ENCODE data around the gene ELOVL7. TPM values are rescaled to one million over a fixed set of nuclear protein-coding genes. Genes with fewer than 3 reads are reported as not detected.
"Not testable (repeated sequence)": the region's sequence is repeated elsewhere in the genome, so short reads cannot be mapped to it uniquely, and the experiment has no call there.

The ELOVL7 gene
- total RNA-seq, 1 experiment from 2014 or later: 1.2 TPM

- Histone ChIP-seq H3K79me2 (ENCODE audit: low read length) (no peaks in the 10 kb centered on the region), H3K9ac (ENCODE audit: low read length) (no peak overlapping the region), H3K4me2 (ENCODE audit: low read length) (no peak overlapping the region), H3K9me3 (ENCODE audit: low read length) (no peaks in the 10 kb centered on the region), H3K27me3 (ENCODE audit: low read length) (no peaks in the 10 kb centered on the region), H3K27ac (ENCODE audit: low read length) (no peak overlapping the region), H3K9me2 (replicated peaks; ENCODE audit: low read length) (no peaks in the 10 kb centered on the region), H2AFZ (ENCODE audit: low read length) (no peak overlapping the region), H3K36me3 (ENCODE audit: low read depth, low read length) (no peaks in the 10 kb centered on the region), H3F3A (ENCODE audit: low read length, unreplicated experiment) (no peaks in the 10 kb centered on the region), H3K4me1 (ENCODE audit: insufficient read depth, low read length) (no peaks in the 10 kb centered on the region), H3K4me3 (ENCODE audit: low read length) (no peak overlapping the region), H4K20me1 (ENCODE audit: low read length) (no peaks in the 10 kb centered on the region)
- CTCF ChIA-PET: interaction anchor here (0.7 kb wide), 1 partner anchor 8 kb away, joined by 3 read pairs; no protein-coding TSS in a partner anchor
- DNase-seq: no peak
- no peak for ATAC-seq
- POLR2A ChIA-PET (ENCODE audit: unreplicated experiment): no interaction called here
- TF ChIP-seq CTCF (conservative IDR thresholded peaks at IDR 0.05; ENCODE audit: low read depth, low read length) (no peak), EZH2 (IDR thresholded peaks at IDR 0.05; ENCODE audit: low read length, unreplicated experiment) (no peak), EZH2phosphoT487 (IDR thresholded peaks at IDR 0.05; ENCODE audit: borderline replicate concordance, low read length) (no peak)
- intact Hi-C loops (cut with micrococcal nuclease): no loop called here
- no TSS peak for BruUV-seq (replicated peaks)
Observed at GRCh38 chr5:60712950-60713349, 131.1 kb downstream of the ELOVL7 start.

GRCh38 chr5:60711892-60712291 lies 132.2 kb downstream of the ELOVL7 start:
- intact Hi-C loops (cut with micrococcal nuclease); H3F3A ChIP-seq (ENCODE audit: low read length, unreplicated experiment); POLR2A ChIA-PET (ENCODE audit: unreplicated experiment); H3K9me3 ChIP-seq (ENCODE audit: low read length); H3K4me2 ChIP-seq (ENCODE audit: low read length); BruUV-seq (replicated peaks); H3K9ac ChIP-seq (ENCODE audit: low read length); H4K20me1 ChIP-seq (ENCODE audit: low read length); H2AFZ ChIP-seq (ENCODE audit: low read length); CTCF ChIA-PET; DNase-seq; H3K36me3 ChIP-seq (ENCODE audit: low read depth, low read length); ATAC-seq; H3K9me2 ChIP-seq (replicated peaks; ENCODE audit: low read length); H3K27me3 ChIP-seq (ENCODE audit: low read length); H3K27ac ChIP-seq (ENCODE audit: low read length); H3K79me2 ChIP-seq (ENCODE audit: low read length); H3K4me3 ChIP-seq (ENCODE audit: low read length); H3K4me1 ChIP-seq (ENCODE audit: insufficient read depth, low read length): not testable (repeated sequence)

- intact Hi-C loops (cut with micrococcal nuclease): loop anchor here (1.0 kb wide), 1 partner anchor 33 kb away; no protein-coding TSS in a partner anchor
- Histone ChIP-seq H3K79me2 (ENCODE audit: low read length) (no peaks in the 10 kb centered on the region), H3K9me2 (replicated peaks; ENCODE audit: low read length) (no peaks in the 10 kb centered on the region), H3K9me3 (ENCODE audit: low read length) (no peaks in the 10 kb centered on the region), H3K27ac (ENCODE audit: low read length) (no peak overlapping the region), H3K9ac (ENCODE audit: low read length) (no peak overlapping the region), H3K4me1 (ENCODE audit: insufficient read depth, low read length) (no peaks in the 10 kb centered on the region), H2AFZ (ENCODE audit: low read length) (no peak overlapping the region), H3K36me3 (ENCODE audit: low read depth, low read length) (no peaks in the 10 kb centered on the region), H3K27me3 (ENCODE audit: low read length) (no peaks in the 10 kb centered on the region), H3K4me2 (ENCODE audit: low read length) (no peak overlapping the region), H4K20me1 (ENCODE audit: low read length) (no peaks in the 10 kb centered on the region), H3K4me3 (ENCODE audit: low read length) (no peak overlapping the region), H3F3A (ENCODE audit: low read length, unreplicated experiment) (no peaks in the 10 kb centered on the region)
- TF ChIP-seq CTCF (conservative IDR thresholded peaks at IDR 0.05; ENCODE audit: low read depth, low read length) (no peak; the same call in 1 of the 2 replicates), EZH2 (IDR thresholded peaks at IDR 0.05; ENCODE audit: low read length, unreplicated experiment) (no peak), EZH2phosphoT487 (IDR thresholded peaks at IDR 0.05; ENCODE audit: borderline replicate concordance, low read length) (no peak)
- ChIA-PET POLR2A (ENCODE audit: unreplicated experiment) (no interaction called here), CTCF (interaction anchor here (0.6 to 0.9 kb wide), 3 partner anchors 10 to 1184 kb away, joined by 3 to 4 read pairs (median 3); partner anchors contain the start of gene DEPDC1B)
- no TSS peak for BruUV-seq (replicated peaks)
- DNase-seq (no peak), ATAC-seq (peak; percentile 65)
Observed at GRCh38 chr5:60710362-60710761, 133.7 kb downstream of the ELOVL7 start.

All from PC-3 (cell line).